Neutrophil (primary cell): ENCODE data around the gene PPP1R3F.

Source experiments
- H3K27ac ChIP-seq: fragments of 200-600 bp; sonication (generic); 2 replicates; pipeline ENCODE4 v1.5.1; 2016; ENCODE audit warnings: mild to moderate bottlenecking, moderate library complexity
- H3K27me3 ChIP-seq: fragments of 200-600 bp; sonication (generic); 2 replicates; pipeline ENCODE4 v1.6.0; 2016; ENCODE audit warnings: mild to moderate bottlenecking
- H3K36me3 ChIP-seq: fragments of 200-600 bp; sonication (generic); 2 replicates; pipeline ENCODE4 v1.5.1; 2017
- H3K4me1 ChIP-seq, 2 experiments: fragments of 200-600 bp in 1 of 2; sonication (generic) in 1 of 2; 1 replicate in 1 of 2; 2 replicates in 1 of 2; pipeline versions ENCODE4 v1.5.1 to v1.6.1; 2013 to 2016; ENCODE audit warnings: low read depth in 1 of 2, low read length in 1 of 2, mild to moderate bottlenecking in 1 of 2, moderate library complexity in 1 of 2; ENCODE audit not compliant: control insufficient read depth in 1 of 2, insufficient read depth in 1 of 2
- H3K4me3 ChIP-seq, 2 experiments: fragments of 200-600 bp in 1 of 2; sonication (generic) in 1 of 2; 1 replicate in 1 of 2; 2 replicates in 1 of 2; pipeline ENCODE4 v1.5.1; 2013 to 2016; ENCODE audit warnings: low read depth in 1 of 2, low read length in 1 of 2, mild to moderate bottlenecking in 1 of 2, moderate library complexity in 1 of 2
- H3K9me3 ChIP-seq: fragments of 200-600 bp; sonication (generic); 2 replicates; pipeline ENCODE4 v1.5.1; 2016
- CTCF ChIP-seq: fragments of 200-600 bp; sonication (generic); IDR thresholded peaks from 2 replicates; pipeline ENCODE4 v1.5.1; 2016; ENCODE audit warnings: antibody characterized with exemption

The PPP1R3F gene

GRCh38 chrX:49256268-49256995 is 13.2 kb upstream of the PPP1R3F start:
- no peaks in the 10 kb centered on the region for H3K27me3 ChIP-seq
- H3K27ac ChIP-seq, result no peak overlapping the region
- peaks cover 6% of the 10 kb centered on the region for H3K36me3 ChIP-seq
- H3K4me3 ChIP-seq, result no peak overlapping the region
- TF ChIP-seq CTCF, result no peak
- H3K4me1 ChIP-seq, result no peaks in the 10 kb centered on the region
- no peaks in the 10 kb centered on the region for H3K9me3 ChIP-seq

GRCh38 chrX:49257074-49257790 is 12.4 kb upstream of the PPP1R3F start:
- H3K27ac ChIP-seq, result no peak overlapping the region
- H3K4me3 ChIP-seq, result no peak overlapping the region

GRCh38 chrX:49257846-49258748 is 11.5 kb upstream of the PPP1R3F start:
- no peaks in the 10 kb centered on the region for H3K27me3 ChIP-seq
- H3K4me1 ChIP-seq, result no peaks in the 10 kb centered on the region
- no peaks in the 10 kb centered on the region for H3K9me3 ChIP-seq
- TF ChIP-seq CTCF, result no peak
- peaks cover 3% of the 10 kb centered on the region for H3K36me3 ChIP-seq
- no peak overlapping the region for H3K27ac ChIP-seq
- H3K4me3 ChIP-seq, result no peak overlapping the region

More at GRCh38 chrX:49257074-49257790, 12.4 kb upstream of the PPP1R3F start:
- H3K9me3 ChIP-seq, result no peaks in the 10 kb centered on the region
- peaks cover 3% of the 10 kb centered on the region for H3K36me3 ChIP-seq
- no peak for TF ChIP-seq CTCF
- H3K4me1 ChIP-seq, result no peaks in the 10 kb centered on the region
- H3K27me3 ChIP-seq, result no peaks in the 10 kb centered on the region

- Histone ChIP-seq H3K4me3 (no peak overlapping the region), H3K36me3 (no peaks in the 10 kb centered on the region), H3K27me3 (no peaks in the 10 kb centered on the region), H3K9me3 (no peaks in the 10 kb centered on the region), H3K27ac (no peak overlapping the region), H3K4me1 (no peaks in the 10 kb centered on the region)
- TF ChIP-seq CTCF, result no peak
These were observed 10.9 kb upstream of the PPP1R3F start for GRCh38 chrX:49258749-49259124.

- Histone ChIP-seq H3K36me3 (no peaks in the 10 kb centered on the region), H3K4me3 (no peak overlapping the region), H3K27ac (no peak overlapping the region), H3K9me3 (no peaks in the 10 kb centered on the region), H3K4me1 (no peaks in the 10 kb centered on the region), H3K27me3 (no peaks in the 10 kb centered on the region)
- no peak for TF ChIP-seq CTCF
These were observed 9.2 kb upstream of the PPP1R3F start for GRCh38 chrX:49260221-49260985.
